Stimulated activated CD4-positive, alpha-beta T cell treated with anti-CD3 and anti-CD28 coated beads, Interleukin-1b, Interleukin-23, amount 100 ng/mL, for 4 hours (primary cell): Measurements from ENCODE around the gene PTGFRN.

Experiments
- DNase-seq, 2 donors: peaks; one replicate each; pipeline ENCODE4 v3.0.0-alpha.2; 2020; ENCODE audit warnings: low read depth in 2 of 2

PTGFRN gene

DNA sequence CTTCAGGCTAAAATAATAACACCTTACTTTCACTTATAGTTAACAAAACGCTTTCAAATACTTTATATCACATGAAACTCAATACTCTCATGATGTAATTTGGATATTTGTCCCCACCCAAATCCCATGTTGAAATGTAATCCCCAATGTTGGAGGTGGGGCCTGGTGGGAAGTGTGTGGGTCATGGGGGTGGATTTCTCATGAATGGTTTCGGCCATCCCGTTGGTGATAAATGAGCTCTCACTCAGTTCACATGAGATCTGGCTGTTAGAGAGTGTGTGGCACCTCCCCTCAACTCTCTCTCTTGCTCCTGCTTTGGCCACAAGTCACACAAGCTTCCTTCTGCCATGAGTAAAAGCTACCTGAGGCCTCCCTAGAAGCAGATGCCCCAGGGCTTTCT, 22.5 kb upstream of the PTGFRN start:
- no peak for DNase-seq

DNA sequence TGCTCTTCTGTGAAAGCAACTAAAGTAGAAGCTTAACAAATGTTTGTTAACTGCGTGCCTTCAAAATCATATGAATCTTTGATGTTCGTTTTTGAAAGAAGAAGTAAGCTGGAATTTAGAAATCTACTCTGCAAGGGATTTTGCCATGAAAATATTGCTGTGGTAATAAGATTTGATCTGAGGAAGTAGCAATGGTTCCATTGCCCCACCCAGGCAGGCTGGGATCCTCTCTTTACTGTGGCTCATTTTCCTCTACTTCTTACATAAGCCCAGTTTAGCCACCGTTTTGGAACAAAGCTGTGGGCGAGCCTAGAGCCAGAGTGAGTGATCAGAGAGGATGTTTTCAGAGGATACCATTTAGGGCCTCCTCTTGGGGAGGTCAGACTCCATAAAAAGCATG, 20.3 kb upstream of the PTGFRN start:
- DNase-seq: no peak

DNA sequence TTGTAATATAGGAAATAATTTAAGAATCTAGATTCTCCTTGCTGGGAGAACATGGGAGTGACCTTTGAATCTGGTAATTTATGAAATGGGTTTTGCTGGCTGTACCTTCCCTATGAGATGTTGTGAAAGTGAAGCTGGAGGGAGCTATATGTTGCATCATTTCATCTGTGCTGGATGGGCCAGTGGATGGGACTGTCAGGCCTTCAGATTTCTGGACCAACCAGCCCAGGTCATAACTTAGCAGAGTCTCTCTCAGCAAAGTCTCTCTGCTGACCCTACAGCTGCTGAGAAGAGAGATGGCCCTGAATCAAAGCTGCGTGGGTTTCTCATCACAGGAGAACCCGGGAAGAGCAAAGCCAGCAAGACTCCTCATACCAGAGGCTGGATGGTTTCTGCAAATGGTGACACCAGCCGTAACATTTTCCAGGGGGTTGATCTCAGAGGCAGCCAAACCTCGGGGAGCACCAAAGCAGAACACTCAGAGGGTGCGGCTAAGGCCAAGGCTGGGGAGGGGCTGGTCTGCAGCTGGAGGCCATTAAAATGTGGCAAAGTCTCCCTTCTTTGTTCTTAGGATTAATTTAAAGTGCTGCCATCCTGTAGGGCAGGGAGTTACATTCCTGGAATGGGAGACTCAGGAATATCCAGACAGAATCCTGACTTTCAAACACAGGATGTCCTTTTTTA, 18.2 kb upstream of the PTGFRN start:
- no peak for DNase-seq

DNA sequence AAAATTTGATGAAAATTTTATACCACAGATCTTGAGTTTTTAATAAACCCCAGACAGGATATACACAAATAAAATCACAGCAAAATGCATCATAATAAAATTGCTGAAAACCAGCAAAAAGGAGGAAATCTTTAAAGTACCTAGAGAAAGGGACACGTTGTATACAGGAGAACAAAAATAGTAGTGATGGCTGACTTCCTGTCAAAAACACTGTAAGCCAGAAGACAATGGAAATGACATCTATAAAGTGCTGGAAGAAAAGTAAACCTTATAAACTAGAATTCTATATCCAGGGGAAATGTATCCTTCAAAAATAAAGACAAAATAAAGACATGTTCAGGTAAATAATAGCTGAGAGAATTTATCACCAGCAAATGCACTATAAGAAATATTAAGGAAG, 14.6 kb upstream of the PTGFRN start:
- no peak for DNase-seq

DNA sequence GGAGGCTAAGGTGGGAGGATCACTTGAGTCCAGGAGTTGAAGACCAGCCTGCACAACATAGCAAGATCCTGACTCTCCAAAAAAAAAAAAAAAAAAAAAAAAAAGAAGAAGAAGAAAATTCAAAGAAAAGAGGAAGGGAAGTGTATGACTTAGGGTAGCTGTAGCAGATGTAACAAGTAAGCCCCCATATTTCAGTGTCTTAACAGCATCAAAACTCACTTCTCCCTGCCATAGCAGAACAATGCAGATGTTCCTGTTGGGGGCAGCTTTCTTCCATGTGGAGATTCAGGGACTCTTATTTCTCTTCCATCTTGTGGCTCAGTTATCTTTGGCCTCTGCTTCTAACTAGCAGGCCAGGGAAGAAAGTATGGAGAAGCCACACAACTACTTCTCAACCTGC, 10.2 kb upstream of the PTGFRN start:
- DNase-seq: no peak

- DNase-seq: no peak
These were observed 9.0 kb upstream of the PTGFRN start for GRCh38 chr1:116900471-116901365.

DNA sequence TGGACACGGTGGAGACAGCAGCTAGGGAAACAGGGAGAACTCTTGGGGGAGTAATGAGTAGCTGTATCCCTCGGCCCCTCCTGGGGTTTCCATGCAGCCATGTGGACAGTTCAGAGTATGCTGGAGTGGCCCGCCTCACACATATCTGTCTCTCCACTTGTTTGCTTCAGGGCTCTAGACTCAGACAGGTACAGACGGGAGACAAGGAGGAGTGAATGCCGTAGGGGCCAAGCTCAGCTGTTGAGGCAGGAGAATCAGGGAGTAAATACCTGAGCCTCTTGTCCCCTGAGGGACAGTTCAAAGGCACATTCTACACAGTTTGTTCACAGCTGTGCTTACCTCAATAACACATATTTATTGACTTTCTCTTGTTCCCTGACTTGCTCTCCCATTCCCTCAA, 7.7 kb upstream of the PTGFRN start:
- no peak for DNase-seq

DNA sequence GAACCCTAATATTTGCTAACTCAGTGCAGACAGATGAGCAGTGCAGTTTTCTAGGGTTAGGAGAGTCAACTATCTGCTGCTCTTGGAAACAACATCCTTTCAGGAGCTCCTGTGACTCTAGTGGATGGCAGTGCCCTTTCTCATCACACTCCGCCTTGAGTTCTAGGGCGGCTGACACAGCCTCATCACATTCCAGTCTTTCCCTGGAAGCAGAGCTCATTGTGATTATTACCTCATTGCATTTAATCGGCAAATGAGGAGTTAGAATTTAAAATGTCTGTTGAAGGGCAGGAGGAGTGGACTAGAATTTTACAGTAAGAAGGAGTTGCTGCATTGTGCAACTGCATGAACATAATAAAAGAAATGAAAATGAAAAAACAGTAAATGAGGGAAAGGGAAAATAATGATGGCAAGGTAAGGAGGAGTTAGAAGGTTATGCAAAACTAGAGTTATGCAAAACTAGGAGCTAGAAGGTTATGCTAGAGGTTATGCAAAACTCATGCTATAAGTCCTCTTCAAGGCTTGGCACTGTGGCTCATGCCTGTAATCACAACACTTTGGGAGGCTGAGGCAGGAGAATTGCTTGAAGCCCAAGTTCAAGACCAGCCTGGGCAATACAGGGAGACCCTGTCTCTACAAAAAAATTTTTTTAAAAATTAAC, 6.9 kb upstream of the PTGFRN start:
- no peak for DNase-seq

- DNase-seq: no peak
These were observed 4.9 kb upstream of the PTGFRN start for GRCh38 chr1:116904791-116905320.

DNA sequence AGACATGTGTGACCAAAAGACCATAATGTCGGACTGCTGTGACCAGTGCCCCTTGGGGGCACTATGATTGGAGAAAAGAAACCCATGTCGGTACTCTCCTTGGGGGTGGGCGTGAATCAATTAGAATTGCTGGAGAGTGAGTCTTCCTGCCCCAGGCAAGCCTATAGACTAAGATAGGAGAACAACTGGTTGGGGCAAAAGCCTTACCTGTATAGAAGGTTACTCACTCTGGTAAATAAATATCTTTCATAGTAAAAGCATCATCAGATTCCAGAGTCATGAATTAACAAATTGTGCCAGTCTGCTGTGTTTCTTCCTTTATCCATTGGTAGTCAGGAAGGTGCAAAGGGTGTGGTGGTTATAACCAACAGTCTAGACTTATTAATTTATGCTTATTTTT, 2.9 kb upstream of the PTGFRN start:
- no peak for DNase-seq

- DNase-seq: no peak
These were observed 2.4 kb upstream of the PTGFRN start for GRCh38 chr1:116907351-116907750.

- no peak for DNase-seq
These were observed 1.4 kb upstream of the PTGFRN start for GRCh38 chr1:116908266-116908665.

GRCh38 chr1:116908820-116909511, 750 bp upstream of the PTGFRN start:
- no peak for DNase-seq

DNA sequence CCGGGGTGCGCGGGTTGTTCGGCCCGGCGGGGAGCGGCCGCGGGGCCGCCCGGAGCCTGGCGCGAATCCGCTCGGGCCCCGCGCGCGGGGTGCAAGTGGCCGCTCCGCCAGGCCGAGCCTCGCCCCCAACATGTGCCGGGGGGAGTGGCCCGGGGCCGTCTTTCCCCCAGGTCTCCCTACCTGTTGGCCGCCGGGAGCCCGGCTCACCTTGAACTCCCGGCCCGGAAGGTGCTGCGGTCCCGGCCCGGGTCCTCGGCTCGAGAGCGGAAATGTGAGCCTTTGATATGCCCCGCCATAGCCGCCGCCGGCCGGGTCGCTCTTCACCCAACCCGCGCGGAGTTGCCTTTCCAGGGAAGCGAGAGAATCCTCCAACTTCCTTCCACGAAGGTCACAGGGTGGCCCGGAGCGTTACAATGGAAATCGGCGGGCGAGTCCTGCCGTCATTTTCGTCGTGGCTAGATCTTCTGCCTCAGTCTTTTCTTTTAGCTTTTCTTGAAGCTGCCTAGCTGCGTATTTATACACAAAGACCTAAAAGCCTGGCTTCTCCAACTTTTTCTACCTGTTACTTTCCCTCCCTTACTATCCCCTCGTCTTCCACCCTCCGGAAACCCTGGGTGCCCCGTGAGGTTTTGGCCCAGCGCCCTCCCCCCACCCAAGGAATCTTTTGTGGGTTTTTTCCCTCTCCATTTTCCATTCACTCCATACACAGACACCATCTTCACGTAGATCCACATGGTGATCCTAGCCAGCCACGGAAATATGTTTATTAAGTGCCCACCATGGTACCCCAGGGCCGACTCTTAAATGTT, 867 bp downstream of the PTGFRN start:
- peak; percentile 25 to 47 for DNase-seq

DNA sequence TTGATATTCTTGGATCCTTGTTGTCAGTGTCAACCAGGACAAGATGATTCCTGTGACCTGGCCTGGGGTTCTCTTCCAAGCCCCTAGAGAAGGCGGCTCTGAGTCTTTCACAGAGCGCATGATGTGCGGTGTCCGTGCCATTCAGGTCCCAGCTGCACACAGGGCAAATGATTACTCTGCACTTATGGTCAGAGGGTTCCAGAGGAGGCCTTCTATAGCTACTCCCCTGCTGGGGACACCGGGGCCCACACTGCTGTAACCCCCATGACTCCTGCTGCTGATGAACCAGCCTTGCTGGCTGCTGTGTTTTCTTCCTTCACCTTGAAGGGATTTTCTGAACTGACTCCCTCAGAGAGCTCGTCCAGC, 1.5 kb downstream of the PTGFRN start:
- DNase-seq: no peak

GRCh38 chr1:116911779-116912469, 2.2 kb downstream of the PTGFRN start:
- no peak for DNase-seq

DNA sequence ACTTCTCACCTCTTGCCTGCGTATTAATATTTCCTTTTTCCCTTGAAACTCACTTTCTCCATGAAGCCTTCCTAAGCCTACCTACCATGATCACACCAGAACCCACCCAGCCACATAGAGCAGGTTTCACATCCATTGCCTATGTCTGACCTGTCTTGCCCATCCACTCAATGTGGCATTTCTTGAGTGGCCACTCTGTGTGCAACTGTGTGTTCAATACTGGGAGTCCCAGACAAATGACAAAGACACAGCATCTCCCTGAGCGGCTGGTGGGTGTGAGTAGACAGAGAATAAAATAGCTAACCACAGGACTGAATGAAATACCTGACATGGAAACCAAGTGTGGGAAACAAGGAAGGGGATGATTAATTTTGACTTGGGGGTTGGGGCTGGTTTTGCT, 3.1 kb downstream of the PTGFRN start:
- no peak for DNase-seq

- DNase-seq: no peak
These were observed 4.2 kb downstream of the PTGFRN start for GRCh38 chr1:116913941-116914340.

GRCh38 chr1:116914667-116915066, 5.0 kb downstream of the PTGFRN start:
- no peak for DNase-seq

DNA sequence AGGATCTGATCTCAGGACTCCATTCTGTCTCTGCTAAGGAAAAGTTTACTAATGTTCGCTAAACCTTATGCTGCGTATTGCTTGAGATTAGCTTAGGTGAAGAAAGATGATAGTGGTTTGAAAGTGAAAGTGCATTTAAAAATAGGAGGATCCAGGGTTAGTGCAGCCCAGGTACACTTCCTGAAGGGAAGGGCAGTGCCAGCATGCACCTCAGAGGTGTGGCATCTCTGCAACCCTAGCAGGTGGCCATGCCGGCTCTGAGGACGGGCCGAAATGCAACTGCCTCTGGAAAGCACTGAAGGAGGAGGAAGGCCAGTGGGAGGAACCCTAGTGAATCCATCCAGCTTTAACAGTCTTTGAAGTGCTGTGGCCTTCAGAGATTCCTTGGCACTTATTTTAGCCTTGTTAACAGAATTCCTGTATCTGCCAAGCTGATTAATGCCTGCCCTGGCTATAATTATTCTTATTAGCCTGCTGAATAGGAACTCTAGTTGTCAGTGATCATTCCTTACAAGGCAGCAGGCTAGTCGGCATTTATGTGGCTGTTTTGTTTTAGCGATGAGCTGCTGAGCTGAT, 5.5 kb downstream of the PTGFRN start:
- no peak for DNase-seq
